Aorta (tissue), 5 donors: Measurements from ENCODE around the gene PAFAH2. TPM values are rescaled to one million over a fixed set of nuclear protein-coding genes. Genes with fewer than 3 reads are reported as not detected.

Experiments
- ATAC-seq: fragments of 200-7000 bp; cut with Tn5 transposase; one replicate; pipeline ENCODE4 v1.9.1; 2022; ENCODE audit warnings: moderate library complexity; ENCODE audit not compliant: low FRiP score
- DNase-seq, 2 donors: peaks; one replicate each; pipeline ENCODE4 v3.0.0-alpha.2; 2020
- H3K27ac ChIP-seq, 2 donors: one replicate each; pipeline ENCODE4 v1.5.1; 2013; ENCODE audit warnings: low read length in 2 of 2, mild to moderate bottlenecking in 2 of 2, moderate library complexity in 2 of 2, control low read depth in 1 of 2, inconsistent platforms in 1 of 2, low read depth in 1 of 2
- H3K27me3 ChIP-seq, 2 donors: one replicate each; pipeline ENCODE4 v1.6.1; 2013; ENCODE audit warnings: control low read depth in 1 of 2, low read length in 1 of 2, mild to moderate bottlenecking in 1 of 2, moderate library complexity in 1 of 2; ENCODE audit not compliant: insufficient read depth in 2 of 2, control insufficient read depth in 1 of 2
- H3K36me3 ChIP-seq, 2 donors: one replicate each; pipeline ENCODE4 v1.6.1; 2013; ENCODE audit warnings: control low read depth in 1 of 2, low read length in 1 of 2, mild to moderate bottlenecking in 1 of 2; ENCODE audit not compliant: insufficient read depth in 2 of 2, control insufficient read depth in 1 of 2
- H3K4me1 ChIP-seq, 2 donors: one replicate each; pipeline ENCODE4 v1.6.1; 2013; ENCODE audit warnings: low read length in 2 of 2, control low read depth in 1 of 2, mild to moderate bottlenecking in 1 of 2, moderate library complexity in 1 of 2; ENCODE audit not compliant: insufficient read depth in 2 of 2, control insufficient read depth in 1 of 2
- H3K4me3 ChIP-seq, 2 donors: one replicate each; pipeline ENCODE4 v1.5.1; 2013; ENCODE audit warnings: low read length in 2 of 2, control low read depth in 1 of 2, mild to moderate bottlenecking in 1 of 2
- H3K9me3 ChIP-seq: one replicate; pipeline ENCODE4 v1.6.1; 2013; ENCODE audit warnings: mild to moderate bottlenecking, low read length; ENCODE audit not compliant: control insufficient read depth
- WGBS, 2 donors: extraction: QIAGEN DNeasy Blood & Tissue Kit; methylation state at CpG; one replicate each; pipeline ENCODE4 v1.1.7; 2013; 5-methylcytosine and 5-hydroxymethylcytosine counted together
- intact Hi-C, 2 donors: fragments of 100-400 bp; cut with DNase I; formaldehyde crosslinking; loops; one replicate each; pipeline versions ENCODE4 v1.14.2 to v1.15.0; 2022
- polyA plus RNA-seq, 2 donors: library from polyadenylated mRNA; stranded (reverse); fragments of 200-250 nt; gene quantifications; one replicate each; pipeline ENCODE4 v1.2.3, GENCODE V29; 2013
- total RNA-seq, 2 donors: library from RNA; stranded (reverse); fragmentation: NEBNext Ultra II Directional; extraction: Animal tissue kit (Norgen Biotek cat#: 25700); gene quantifications; one replicate each; pipeline ENCODE4 v1.2.1, GENCODE V29; 2021
- donor health status: healthy with polysubstance abuse.
- donor health status: Bipolar disorder and iron deficiency.
- donor health status: DM: no; HTN: no; CAD: no.
- donor health status: DM: no; HTN: no; CAD: no.
- donor health status: DM: yes; HTN: yes; CAD: no.

The PAFAH2 gene
- total and polyA plus RNA-seq, 4 donors = 3.7 to 6.4 (median 4.8) TPM

- ATAC-seq (no peak), DNase-seq (no peak)
- Histone ChIP-seq H3K27me3 (no peaks in the 10 kb centered on the region), H3K36me3 (peaks cover 8 to 10% of the 10 kb centered on the region in 2 donors), H3K9me3 (no peaks in the 10 kb centered on the region), H3K4me3 (no peak overlapping the region), H3K4me1 (no peaks in the 10 kb centered on the region), H3K27ac (no peak overlapping the region)
- intact Hi-C loops = no loop called here
- 90 to 96% methylated on average over 3 of the region's 3 CpGs for WGBS, 2 donors
These were observed 12.2 kb downstream of the PAFAH2 start for GRCh38 chr1:25985670-25986069.

GRCh38 chr1:25985171-25985570, 12.7 kb downstream of the PAFAH2 start:
- Histone ChIP-seq H3K27me3 (no peaks in the 10 kb centered on the region), H3K4me1 (no peaks in the 10 kb centered on the region), H3K27ac (no peak overlapping the region), H3K4me3 (no peak overlapping the region), H3K9me3 (no peaks in the 10 kb centered on the region), H3K36me3 (peaks cover 8 to 10% of the 10 kb centered on the region in 2 donors)
- intact Hi-C loops = no loop called here
- ATAC-seq = no peak
- DNase-seq = no peak
- 98 to 100% methylated on average over 1 of the region's 1 CpG for WGBS, 2 donors

GRCh38 chr1:25979210-25979609, 18.7 kb downstream of the PAFAH2 start:
- H3K36me3 ChIP-seq = peaks cover 10% of the 10 kb centered on the region in 2 donors
- no peak overlapping the region for H3K4me3 ChIP-seq
- ATAC-seq (no peak), DNase-seq (no peak)
- H3K27ac ChIP-seq = no peak overlapping the region
- H3K27me3 ChIP-seq = no peaks in the 10 kb centered on the region
- intact Hi-C loops = no loop called here
- no peaks in the 10 kb centered on the region for H3K9me3 ChIP-seq
- no peaks in the 10 kb centered on the region for H3K4me1 ChIP-seq
- WGBS, 2 donors = 79 to 83% methylated on average over 7 of the region's 7 CpGs

GRCh38 chr1:25978403-25978802, 19.5 kb downstream of the PAFAH2 start:
- 91% methylated on average over 2 of the region's 2 CpGs for WGBS, 2 donors
- intact Hi-C loops = no loop called here
- ATAC-seq (no peak), DNase-seq (no peak)
- H3K27ac ChIP-seq = no peak overlapping the region
- no peaks in the 10 kb centered on the region for H3K9me3 ChIP-seq
- no peaks in the 10 kb centered on the region for H3K4me1 ChIP-seq
- no peak overlapping the region for H3K4me3 ChIP-seq
- H3K36me3 ChIP-seq = peaks cover 5 to 13% of the 10 kb centered on the region in 2 donors
- no peaks in the 10 kb centered on the region for H3K27me3 ChIP-seq

- no peaks in the 10 kb centered on the region for H3K27me3 ChIP-seq
- ATAC-seq (no peak), DNase-seq (no peak)
- peaks cover 4 to 11% of the 10 kb centered on the region in 2 donors for H3K36me3 ChIP-seq
- intact Hi-C loops = no loop called here
- H3K4me3 ChIP-seq = no peak overlapping the region
- 90 to 91% methylated on average over 5 of the region's 5 CpGs for WGBS, 2 donors
- H3K9me3 ChIP-seq = no peaks in the 10 kb centered on the region
- H3K4me1 ChIP-seq = no peaks in the 10 kb centered on the region
- no peak overlapping the region for H3K27ac ChIP-seq
These were observed 20.1 kb downstream of the PAFAH2 start for GRCh38 chr1:25977801-25978200.

- Histone ChIP-seq H3K36me3 (peaks cover 2 to 14% of the 10 kb centered on the region in 2 donors), H3K4me3 (no peak overlapping the region), H3K4me1 (no peaks in the 10 kb centered on the region), H3K27me3 (no peaks in the 10 kb centered on the region), H3K9me3 (no peaks in the 10 kb centered on the region), H3K27ac (no peak overlapping the region)
- DNase-seq (no peak), ATAC-seq (no peak)
- 78 to 86% methylated on average over 6 of the region's 6 CpGs for WGBS, 2 donors
- intact Hi-C loops = no loop called here
These were observed 24.1 kb downstream of the PAFAH2 start for GRCh38 chr1:25973610-25974321.

- WGBS, 2 donors = 65 to 88% methylated on average over 1 of the region's 1 CpG
- Histone ChIP-seq H3K36me3 (peaks cover 2 to 14% of the 10 kb centered on the region in 2 donors), H3K27ac (no peak overlapping the region), H3K27me3 (no peaks in the 10 kb centered on the region), H3K4me1 (no peaks in the 10 kb centered on the region), H3K4me3 (no peak overlapping the region), H3K9me3 (no peaks in the 10 kb centered on the region)
- intact Hi-C loops = no loop called here
- DNase-seq = no peak
- no peak for ATAC-seq
These were observed 26.1 kb downstream of the PAFAH2 start for GRCh38 chr1:25971811-25972180.

- no peak for ATAC-seq
- H3K27ac ChIP-seq = no peak overlapping the region
These were observed 26.6 kb downstream of the PAFAH2 start for GRCh38 chr1:25971066-25971810.

GRCh38 chr1:25967308-25967707, 30.6 kb downstream of the PAFAH2 start:
- DNase-seq = no peak
- 94 to 96% methylated on average over 3 of the region's 3 CpGs for WGBS, 2 donors
- intact Hi-C loops = no loop called here
- no peaks in the 10 kb centered on the region for H3K4me1 ChIP-seq
- H3K9me3 ChIP-seq = no peaks in the 10 kb centered on the region
- H3K4me3 ChIP-seq = no peak overlapping the region
- H3K36me3 ChIP-seq = peaks cover 2 to 8% of the 10 kb centered on the region in 2 donors
- H3K27me3 ChIP-seq = no peaks in the 10 kb centered on the region
- H3K27ac ChIP-seq = no peak overlapping the region
- ATAC-seq = no peak

More at GRCh38 chr1:25971066-25971810, 26.6 kb downstream of the PAFAH2 start:
- no peak for DNase-seq
- H3K4me1 ChIP-seq = no peaks in the 10 kb centered on the region
- H3K9me3 ChIP-seq = no peaks in the 10 kb centered on the region
- peaks cover 2 to 11% of the 10 kb centered on the region in 2 donors for H3K36me3 ChIP-seq
- no peak overlapping the region for H3K4me3 ChIP-seq
- intact Hi-C loops = no loop called here
- 77 to 84% methylated on average over 8 of the region's 8 CpGs for WGBS, 2 donors
- no peaks in the 10 kb centered on the region for H3K27me3 ChIP-seq
